Smooth muscle cell (in vitro differentiated cells): Measurements from ENCODE around the gene POLDIP3. TPM values are rescaled to one million over a fixed set of nuclear protein-coding genes. Genes with fewer than 3 reads are reported as not detected.

Source experiments
- DNase-seq: peaks from one replicate; lab custom pipeline; 2025; ENCODE audit not compliant: unreplicated experiment; lab: John Stamatoyannopoulos, UW
- H2AFZ ChIP-seq: fragments of 200-600 bp; sonication (generic); 2 replicates; pipeline ENCODE4 v1.6.0; 2016; ENCODE audit warnings: antibody characterized with exemption, low read depth, mild to moderate bottlenecking
- H3F3A ChIP-seq: fragments of 200-600 bp; sonication (generic); 2 replicates; pipeline ENCODE4 v1.6.0; 2017; ENCODE audit warnings: antibody characterized with exemption, low read depth
- H3K27ac ChIP-seq: fragments of 200-600 bp; sonication (generic); 2 replicates; pipeline ENCODE4 v1.5.1; 2016; ENCODE audit warnings: low read depth, mild to moderate bottlenecking
- H3K27me3 ChIP-seq: fragments of 200-600 bp; sonication (generic); 2 replicates; pipeline ENCODE4 v1.6.1; 2016; ENCODE audit warnings: low read depth, mild to moderate bottlenecking
- H3K36me3 ChIP-seq: fragments of 200-600 bp; sonication (generic); 2 replicates; pipeline ENCODE4 v1.5.1; 2016; ENCODE audit warnings: low read depth
- H3K4me1 ChIP-seq: fragments of 200-600 bp; sonication (generic); 2 replicates; pipeline ENCODE4 v1.5.1; 2016; ENCODE audit warnings: low read depth
- H3K4me2 ChIP-seq: fragments of 200-600 bp; sonication (generic); 2 replicates; pipeline ENCODE4 v1.6.0; 2016; ENCODE audit warnings: mild to moderate bottlenecking
- H3K4me3 ChIP-seq: fragments of 200-600 bp; sonication (generic); 2 replicates; pipeline ENCODE4 v1.5.1; 2016; ENCODE audit warnings: mild to moderate bottlenecking
- H3K79me2 ChIP-seq: fragments of 200-600 bp; sonication (generic); 2 replicates; pipeline ENCODE4 v1.6.0; 2016; ENCODE audit warnings: low read depth, mild to moderate bottlenecking
- H3K9ac ChIP-seq: fragments of 200-600 bp; sonication (generic); 2 replicates; pipeline ENCODE4 v1.6.0; 2016; ENCODE audit warnings: low read depth
- H3K9me3 ChIP-seq: fragments of 200-600 bp; sonication (generic); replicated peaks from 2 replicates; pipeline ENCODE4 v1.5.1; 2016; ENCODE audit warnings: low read depth
- H4K20me1 ChIP-seq: fragments of 200-600 bp; sonication (generic); 2 replicates; pipeline ENCODE4 v1.6.0; 2016; ENCODE audit warnings: low read depth
- CTCF ChIP-seq: fragments of 200-600 bp; sonication (generic); IDR thresholded peaks from 2 replicates; pipeline ENCODE4 v1.5.1; 2017; ENCODE audit warnings: borderline replicate concordance, mild to moderate bottlenecking, antibody characterized with exemption; ENCODE audit not compliant: insufficient read depth, poor library complexity, severe bottlenecking
- WGBS: methylation state at CpG from one replicate; pipeline ENCODE4 v1.1.7; 2016; ENCODE audit warnings: low lambda C conversion rate; 5-methylcytosine and 5-hydroxymethylcytosine counted together
- polyA plus RNA-seq: library from polyadenylated mRNA; unstranded; fragments of >200 nt; fragmentation: Nextera tagmentation; extraction: Ambion mirVana; gene quantifications from 2 replicates; pipeline ENCODE4 v1.2.1, GENCODE V29; 2016
- total RNA-seq: library from RNA; depleted of rRNA; stranded (reverse); fragments of >200 nt; gene quantifications from 2 replicates; pipeline ENCODE4 v1.2.3, GENCODE V29; 2014

The POLDIP3 gene
- total and polyA plus RNA-seq, 2 experiments from 2014 or later: 31.1 to 49.4 TPM

- Histone ChIP-seq H4K20me1 (peaks cover 85% of the 10 kb centered on the region), H3K4me1 (no peaks in the 10 kb centered on the region), H3K9ac (peak overlapping the region; percentile 41), H3K4me3 (no peak overlapping the region), H3K79me2 (peaks cover 40% of the 10 kb centered on the region), H3K9me3 (no peaks in the 10 kb centered on the region), H3K27me3 (no peaks in the 10 kb centered on the region), H3K27ac (peak overlapping the region; percentile 84), H3F3A (no peaks in the 10 kb centered on the region), H3K36me3 (no peaks in the 10 kb centered on the region), H3K4me2 (peak overlapping the region; percentile 54), H2AFZ (no peak overlapping the region)
- no peak for DNase-seq
- 17% methylated on average over 3 of the region's 3 CpGs for WGBS
- no peak for TF ChIP-seq CTCF
These were observed 20.8 kb upstream of the POLDIP3 start for GRCh38 chr22:42635531-42635930.

- 97% methylated on average over 9 of the region's 9 CpGs for WGBS
- Histone ChIP-seq H3K36me3 (no peaks in the 10 kb centered on the region), H2AFZ (no peak overlapping the region), H3K9me3 (no peaks in the 10 kb centered on the region), H3K27me3 (no peaks in the 10 kb centered on the region), H3K9ac (no peak overlapping the region), H3K4me2 (no peak overlapping the region), H3K79me2 (peaks cover 19% of the 10 kb centered on the region), H3K4me3 (no peak overlapping the region), H3K4me1 (no peaks in the 10 kb centered on the region), H4K20me1 (peaks cover 69% of the 10 kb centered on the region), H3K27ac (no peak overlapping the region), H3F3A (no peaks in the 10 kb centered on the region)
- DNase-seq: no peak
- no peak for TF ChIP-seq CTCF
These were observed 18.3 kb upstream of the POLDIP3 start for GRCh38 chr22:42633013-42633412.

- peak; percentile 23 for TF ChIP-seq CTCF
- H3F3A ChIP-seq: no peaks in the 10 kb centered on the region
- no peaks in the 10 kb centered on the region for H3K36me3 ChIP-seq
- H3K79me2 ChIP-seq: peaks cover 13% of the 10 kb centered on the region
- H2AFZ ChIP-seq: no peak overlapping the region
- 92% methylated on average over 13 of the region's 13 CpGs for WGBS
- no peak overlapping the region for H3K4me3 ChIP-seq
- DNase-seq: no peak
- H3K27me3 ChIP-seq: no peaks in the 10 kb centered on the region
- H3K27ac ChIP-seq: no peak overlapping the region
- H3K4me2 ChIP-seq: no peak overlapping the region
- no peak overlapping the region for H3K9ac ChIP-seq
- H4K20me1 ChIP-seq: peaks cover 60% of the 10 kb centered on the region
- no peaks in the 10 kb centered on the region for H3K4me1 ChIP-seq
- no peaks in the 10 kb centered on the region for H3K9me3 ChIP-seq
These were observed 17.4 kb upstream of the POLDIP3 start for GRCh38 chr22:42632096-42632495.

- no peaks in the 10 kb centered on the region for H3K9me3 ChIP-seq
- 93% methylated on average over 19 of the region's 28 CpGs for WGBS
- H3K4me2 ChIP-seq: no peak overlapping the region
- no peak for TF ChIP-seq CTCF
- no peak for DNase-seq
- peaks cover 50% of the 10 kb centered on the region for H4K20me1 ChIP-seq
- H3F3A ChIP-seq: no peaks in the 10 kb centered on the region
- no peak overlapping the region for H3K4me3 ChIP-seq
- no peak overlapping the region for H2AFZ ChIP-seq
- H3K36me3 ChIP-seq: no peaks in the 10 kb centered on the region
- H3K79me2 ChIP-seq: peaks cover 13% of the 10 kb centered on the region
- H3K9ac ChIP-seq: no peak overlapping the region
- H3K4me1 ChIP-seq: no peaks in the 10 kb centered on the region
- no peaks in the 10 kb centered on the region for H3K27me3 ChIP-seq
- H3K27ac ChIP-seq: no peak overlapping the region
These were observed 16.4 kb upstream of the POLDIP3 start for GRCh38 chr22:42630901-42631602.
